GM19463 (cell line): ENCODE measurements around the gene LYST.
"Not testable (repeated sequence)": the region's sequence is repeated elsewhere in the genome, so short reads cannot be mapped to it uniquely, and the experiment has no call there.

Experiments used
- ATAC-seq: cut with Tn5 transposase; IDR thresholded peaks from one replicate; pipeline ENCODE4 v1.9.1; 2021; ENCODE audit warnings: mild to moderate bottlenecking, moderate library complexity; ENCODE audit not compliant: unreplicated experiment

The LYST gene, protein sequence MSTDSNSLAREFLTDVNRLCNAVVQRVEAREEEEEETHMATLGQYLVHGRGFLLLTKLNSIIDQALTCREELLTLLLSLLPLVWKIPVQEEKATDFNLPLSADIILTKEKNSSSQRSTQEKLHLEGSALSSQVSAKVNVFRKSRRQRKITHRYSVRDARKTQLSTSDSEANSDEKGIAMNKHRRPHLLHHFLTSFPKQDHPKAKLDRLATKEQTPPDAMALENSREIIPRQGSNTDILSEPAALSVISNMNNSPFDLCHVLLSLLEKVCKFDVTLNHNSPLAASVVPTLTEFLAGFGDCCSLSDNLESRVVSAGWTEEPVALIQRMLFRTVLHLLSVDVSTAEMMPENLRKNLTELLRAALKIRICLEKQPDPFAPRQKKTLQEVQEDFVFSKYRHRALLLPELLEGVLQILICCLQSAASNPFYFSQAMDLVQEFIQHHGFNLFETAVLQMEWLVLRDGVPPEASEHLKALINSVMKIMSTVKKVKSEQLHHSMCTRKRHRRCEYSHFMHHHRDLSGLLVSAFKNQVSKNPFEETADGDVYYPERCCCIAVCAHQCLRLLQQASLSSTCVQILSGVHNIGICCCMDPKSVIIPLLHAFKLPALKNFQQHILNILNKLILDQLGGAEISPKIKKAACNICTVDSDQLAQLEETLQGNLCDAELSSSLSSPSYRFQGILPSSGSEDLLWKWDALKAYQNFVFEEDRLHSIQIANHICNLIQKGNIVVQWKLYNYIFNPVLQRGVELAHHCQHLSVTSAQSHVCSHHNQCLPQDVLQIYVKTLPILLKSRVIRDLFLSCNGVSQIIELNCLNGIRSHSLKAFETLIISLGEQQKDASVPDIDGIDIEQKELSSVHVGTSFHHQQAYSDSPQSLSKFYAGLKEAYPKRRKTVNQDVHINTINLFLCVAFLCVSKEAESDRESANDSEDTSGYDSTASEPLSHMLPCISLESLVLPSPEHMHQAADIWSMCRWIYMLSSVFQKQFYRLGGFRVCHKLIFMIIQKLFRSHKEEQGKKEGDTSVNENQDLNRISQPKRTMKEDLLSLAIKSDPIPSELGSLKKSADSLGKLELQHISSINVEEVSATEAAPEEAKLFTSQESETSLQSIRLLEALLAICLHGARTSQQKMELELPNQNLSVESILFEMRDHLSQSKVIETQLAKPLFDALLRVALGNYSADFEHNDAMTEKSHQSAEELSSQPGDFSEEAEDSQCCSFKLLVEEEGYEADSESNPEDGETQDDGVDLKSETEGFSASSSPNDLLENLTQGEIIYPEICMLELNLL (N-terminal part only)

DNA sequence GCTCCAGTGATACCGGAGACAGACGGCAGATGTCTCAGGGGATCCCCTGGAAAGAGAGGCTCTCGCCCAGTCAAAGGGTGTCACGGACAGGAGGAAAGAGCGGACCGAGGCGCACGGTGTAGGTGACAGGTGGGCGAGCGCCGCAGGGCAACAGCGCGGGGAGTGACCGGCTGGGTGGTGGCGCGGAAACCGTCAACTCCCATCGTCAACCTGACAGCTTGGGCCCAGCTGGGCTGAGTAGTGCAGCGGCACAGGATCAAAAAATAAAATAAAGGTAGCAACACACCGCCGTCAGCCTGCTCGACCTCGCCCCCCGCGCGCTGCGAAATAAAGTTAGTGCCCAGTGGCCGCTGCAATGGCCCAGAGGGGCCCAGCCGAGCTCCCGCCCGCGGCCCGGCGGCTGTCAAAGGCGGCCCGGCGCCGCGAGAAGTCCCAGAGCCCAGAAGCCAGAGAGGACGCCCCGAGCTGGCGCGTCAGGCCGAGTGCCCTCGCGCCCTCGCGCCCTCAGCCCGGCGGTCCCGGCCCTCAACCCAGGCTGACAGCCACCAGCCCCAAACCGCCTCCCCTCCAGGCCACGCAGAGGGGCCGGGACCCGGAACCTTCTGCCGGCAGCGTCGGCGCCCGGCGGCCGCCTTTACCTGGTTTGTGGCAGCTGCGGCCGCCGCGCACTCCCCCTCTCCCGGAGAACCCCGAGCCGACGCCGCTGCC lies at the start of gene LYST:
TSS of gene LYST (minus strand) at position 702 of the 708 bp plus-strand sequence. CDS start 36,489 bp downstream, outside the sequence.
- peak; percentile 48 for ATAC-seq

DNA sequence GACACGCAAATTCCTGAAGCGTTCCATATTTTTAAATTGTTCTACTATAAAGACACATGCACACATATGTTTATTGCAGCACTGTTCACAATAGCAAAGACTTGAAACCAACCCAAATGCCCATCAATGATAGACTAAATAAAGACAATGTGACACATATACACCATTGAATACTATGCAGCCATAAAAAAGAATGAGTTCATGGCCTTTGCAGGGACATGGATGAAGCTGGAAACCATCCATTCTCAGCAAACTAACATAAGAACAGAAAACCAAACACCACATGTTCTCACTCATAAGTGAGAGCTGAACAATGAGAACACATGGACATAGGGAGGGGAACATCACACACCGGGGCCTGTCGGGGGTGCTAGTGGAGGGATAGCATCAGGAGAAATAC lies 48.8 kb upstream of the LYST start:
- ATAC-seq, result not testable (repeated sequence)

DNA sequence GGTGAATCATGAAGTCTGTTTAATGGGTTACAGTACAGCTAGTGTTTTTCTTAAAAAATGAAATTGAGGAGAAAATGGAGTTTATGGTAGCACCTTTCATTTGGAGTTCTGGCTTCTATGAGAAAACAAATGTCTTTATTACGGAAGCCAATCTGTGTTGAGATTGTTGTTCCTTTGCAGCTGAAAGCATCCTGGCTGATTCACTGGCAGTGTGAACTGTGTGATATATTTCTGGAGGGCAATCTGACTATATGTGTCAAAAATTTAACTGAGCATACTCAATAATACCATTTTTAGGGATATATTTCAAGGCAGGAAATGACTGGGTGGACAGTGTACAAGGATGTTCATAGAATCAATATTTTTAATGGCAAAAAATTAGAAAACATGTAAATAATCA lies 46.6 kb upstream of the LYST start:
- ATAC-seq, result no peak

DNA sequence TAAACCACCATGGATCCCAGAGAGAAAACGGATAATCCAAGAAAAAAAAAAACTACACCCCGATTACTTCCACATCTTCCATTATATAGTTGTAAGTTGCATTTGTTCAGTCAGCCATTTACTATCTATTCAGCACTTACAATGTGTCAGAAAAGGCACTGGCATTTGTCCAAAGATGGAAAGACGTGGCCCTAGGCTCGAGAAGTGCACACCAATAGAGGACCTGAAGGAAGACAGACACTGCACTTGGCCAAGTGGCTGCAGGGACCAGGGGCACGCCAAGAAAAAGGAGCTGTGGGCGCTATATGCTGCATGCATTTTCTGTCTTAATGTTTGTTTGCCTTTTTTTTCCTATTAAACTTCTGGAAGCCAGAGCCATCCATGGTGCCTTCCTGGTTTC lies 45.2 kb upstream of the LYST start:
- ATAC-seq, result no peak

DNA sequence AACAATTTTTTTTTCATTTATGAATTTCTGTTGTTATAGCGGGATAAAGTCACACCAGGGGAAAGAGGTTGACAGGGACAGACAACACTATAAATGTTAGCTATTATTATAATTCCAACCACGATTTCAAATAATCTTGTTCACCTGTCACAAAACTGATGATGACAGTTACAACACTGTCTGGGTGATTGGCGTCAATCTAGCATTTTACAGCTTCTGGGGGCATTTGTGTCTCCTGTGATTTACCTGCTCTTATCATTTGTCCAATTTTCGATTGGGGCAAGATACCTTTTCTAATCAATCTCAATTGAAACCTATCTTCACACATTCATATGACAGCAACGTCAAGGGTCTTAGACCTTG lies 44.6 kb upstream of the LYST start:
- no peak for ATAC-seq

DNA sequence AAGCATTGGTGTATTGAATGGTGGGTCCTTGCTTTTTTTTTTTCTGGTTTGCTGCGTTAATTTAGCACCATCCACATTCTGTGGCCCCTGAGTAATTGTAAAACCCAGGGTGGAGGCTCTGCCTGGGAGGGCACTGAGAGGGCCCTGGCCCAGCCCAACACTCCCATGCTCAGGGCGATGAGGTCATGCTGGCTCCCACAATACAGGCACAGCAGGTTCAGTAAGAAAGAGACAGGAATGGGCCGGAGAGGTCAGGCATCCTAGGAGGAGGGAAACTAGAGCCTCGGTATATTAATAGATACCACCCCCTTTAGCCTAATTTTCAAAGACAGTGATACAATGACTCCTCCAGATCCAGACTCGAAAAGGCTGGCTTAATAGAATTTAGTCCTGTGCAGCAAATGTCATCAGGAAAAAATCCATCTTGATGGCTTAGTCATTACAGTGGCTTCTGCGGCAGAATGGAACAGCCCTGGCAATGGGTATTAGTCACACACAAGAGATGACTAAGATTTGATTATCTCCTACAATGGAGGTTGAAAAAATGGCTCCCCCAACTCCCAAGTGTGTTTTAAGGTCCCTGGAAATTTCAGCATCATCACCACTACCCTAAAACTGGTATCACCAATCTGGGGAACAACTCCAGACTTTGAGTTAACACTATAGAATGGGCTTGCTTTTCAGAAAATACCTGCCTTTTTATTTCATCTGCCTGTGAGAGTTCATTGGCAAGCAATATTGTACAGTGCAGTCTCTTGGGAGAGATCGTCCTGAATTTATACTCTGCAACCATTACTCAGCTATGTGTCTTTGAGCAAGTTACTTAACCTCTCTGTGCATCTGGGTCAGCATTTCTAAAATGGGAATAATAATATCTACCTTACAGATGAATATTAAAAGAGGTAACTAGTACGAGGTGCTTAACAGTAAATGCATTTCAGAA lies 43.9 kb upstream of the LYST start:
- peak; percentile 60 for ATAC-seq

DNA sequence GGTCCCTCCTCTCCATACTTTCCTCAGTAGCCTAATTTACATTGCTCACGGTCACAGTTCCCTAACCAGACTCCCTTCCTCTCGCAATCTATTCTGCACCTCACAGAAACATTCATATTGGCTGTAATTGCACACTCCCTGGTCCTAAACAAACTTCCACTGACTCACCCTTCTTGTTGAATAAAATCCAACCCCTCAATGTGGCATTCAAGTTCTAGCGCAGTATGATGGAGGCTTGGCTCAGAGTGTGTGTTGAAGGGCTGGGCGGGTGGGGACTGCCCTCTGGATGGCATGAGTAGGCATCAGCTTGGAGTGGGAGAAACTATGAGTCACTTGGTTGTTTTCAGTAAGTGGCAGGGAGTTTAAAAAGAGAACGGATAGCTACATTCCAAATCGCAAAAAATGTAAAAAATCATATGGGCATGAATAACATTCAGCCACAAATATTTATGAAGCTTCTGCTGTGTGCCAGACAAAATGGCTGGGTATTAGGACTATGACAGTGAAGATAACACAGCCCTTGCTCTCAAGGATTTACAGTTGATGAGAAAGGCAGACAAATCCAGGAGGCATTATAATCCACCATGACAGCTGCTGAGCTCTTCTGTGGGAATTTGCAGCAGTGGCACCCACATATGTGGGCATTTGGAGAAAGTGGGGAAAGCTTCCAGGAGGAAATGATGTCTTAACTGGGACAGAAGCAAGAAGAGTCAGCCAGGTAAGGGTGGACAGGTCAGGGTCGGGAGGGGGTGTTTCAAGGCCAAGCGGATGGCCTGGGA lies 42.2 kb upstream of the LYST start:
- no peak for ATAC-seq

DNA sequence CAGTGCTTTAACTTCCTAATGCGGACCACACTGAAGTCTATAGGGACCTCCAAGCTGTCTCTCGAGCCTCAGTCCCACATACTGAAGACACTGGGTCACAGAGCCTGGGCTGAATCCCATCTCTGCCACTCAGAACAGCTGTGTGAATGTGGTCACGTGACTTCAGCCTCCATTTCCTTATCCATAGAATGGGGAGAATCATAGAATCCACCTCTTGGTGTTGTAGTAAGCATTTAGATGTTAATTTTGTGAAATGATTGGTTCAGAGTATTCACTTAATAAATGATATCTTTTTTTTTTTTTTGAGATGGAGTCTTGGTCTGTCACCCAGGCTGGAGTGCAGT lies 41.2 kb upstream of the LYST start:
- no peak for ATAC-seq

DNA sequence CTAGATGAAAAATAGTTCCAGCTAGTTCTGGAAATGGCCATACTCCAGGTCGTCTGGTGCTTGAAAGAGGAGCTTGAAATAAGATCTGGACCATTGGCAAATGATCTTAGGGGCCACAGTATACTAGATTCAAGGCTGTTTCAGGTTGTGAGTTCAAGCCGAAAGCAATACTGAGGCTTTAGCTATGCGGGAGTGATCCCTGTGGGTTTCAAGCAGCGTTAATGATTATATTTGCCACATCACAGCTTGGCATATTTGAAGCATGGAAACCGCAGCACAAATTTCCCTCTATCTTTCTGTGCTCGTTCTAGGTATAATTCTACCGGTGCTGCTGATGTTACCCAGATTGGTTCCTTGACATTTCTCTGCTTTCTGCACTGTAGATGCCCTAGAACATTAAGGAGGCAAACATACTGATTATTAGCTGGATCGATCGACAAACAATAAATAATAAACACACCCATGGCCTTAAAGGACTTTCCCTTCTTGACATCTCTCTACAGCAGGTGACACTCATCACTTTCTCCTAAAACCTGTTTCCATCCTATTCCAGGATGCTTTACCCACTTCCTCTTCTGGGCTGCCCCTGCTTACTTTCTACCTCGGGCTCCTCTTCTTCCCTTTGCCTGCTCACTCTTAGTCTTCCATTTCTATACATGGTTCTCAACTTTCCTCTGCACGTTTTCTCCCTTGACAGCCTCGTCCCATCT lies 40.6 kb upstream of the LYST start:
- no peak for ATAC-seq

DNA sequence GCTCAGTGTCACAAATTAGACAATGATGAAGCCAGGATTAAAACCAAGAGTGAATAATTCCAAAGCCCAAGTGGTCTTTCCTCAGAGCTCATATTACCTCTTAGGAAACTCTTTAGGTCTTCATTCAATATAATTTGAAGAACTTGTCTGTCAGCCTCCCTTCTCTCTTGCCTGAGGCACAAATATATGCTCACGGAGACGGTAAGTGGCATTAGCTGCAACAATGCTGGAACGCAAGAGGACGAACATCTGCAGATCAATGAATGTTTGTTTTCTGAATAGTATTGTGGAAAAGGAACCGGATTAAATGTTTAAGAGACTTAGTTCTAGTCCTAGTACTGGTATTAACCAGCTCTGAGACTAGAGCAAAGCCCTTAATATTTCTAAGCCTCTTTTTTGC lies 39.7 kb upstream of the LYST start:
- no peak for ATAC-seq

DNA sequence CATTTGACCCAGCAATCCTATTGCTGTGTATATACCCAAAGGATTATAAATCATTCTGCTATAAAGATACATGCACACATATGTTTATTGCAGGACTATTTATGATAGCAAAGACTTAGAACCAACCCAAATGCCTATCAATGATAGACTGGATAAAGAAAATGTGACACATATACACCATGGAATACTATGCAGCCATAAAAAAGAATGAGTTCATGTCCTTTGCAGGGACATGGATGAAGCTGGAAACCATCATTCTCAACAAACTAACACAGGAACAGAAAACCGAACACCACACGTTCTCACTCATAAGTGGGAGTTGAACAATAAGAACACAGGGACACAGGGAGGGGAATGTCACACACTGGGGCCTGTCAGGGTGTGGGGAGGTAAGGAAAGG lies 37.1 kb upstream of the LYST start:
- not testable (repeated sequence) for ATAC-seq

DNA sequence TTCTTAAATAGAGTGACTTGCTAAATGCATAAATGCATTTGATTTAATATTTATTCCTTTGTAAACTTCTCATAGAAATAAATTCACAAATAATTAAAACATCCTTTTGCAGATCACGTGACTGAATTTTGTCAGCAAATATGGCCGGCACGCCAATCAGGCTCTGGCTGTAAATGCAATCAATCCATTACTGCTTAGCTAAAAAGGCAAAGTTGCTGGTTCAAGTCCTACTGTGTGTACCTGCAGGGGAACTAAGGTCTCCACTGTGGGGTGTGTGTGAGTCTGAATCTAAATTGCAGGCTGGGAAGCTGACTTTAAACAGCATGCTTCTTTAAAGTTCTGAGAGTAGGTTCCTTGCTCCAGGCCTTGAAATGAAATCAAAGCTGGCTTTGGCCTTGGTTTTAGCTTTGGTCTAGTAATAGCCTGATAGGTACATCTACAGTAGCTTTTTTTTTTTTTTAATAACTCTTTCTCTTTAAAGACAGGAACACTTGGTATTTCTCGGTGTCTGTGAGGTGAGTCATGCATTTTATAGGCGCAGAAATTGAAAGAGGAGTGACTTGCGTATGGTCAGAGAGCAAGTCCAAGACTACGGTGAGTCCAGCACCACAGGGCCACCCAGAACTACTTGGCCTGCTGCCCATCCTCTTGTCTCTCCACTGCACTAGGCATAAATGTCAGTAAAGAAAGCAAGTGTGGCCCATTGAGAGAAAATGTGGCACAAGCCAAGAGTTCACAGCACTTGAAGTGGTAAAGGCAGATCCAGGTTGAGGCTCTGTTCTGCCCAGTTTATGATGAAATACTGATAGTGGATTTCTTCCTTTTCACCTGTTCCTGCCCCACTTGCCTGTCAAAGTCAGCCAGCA lies 36.2 kb upstream of the LYST start:
- no peak for ATAC-seq

DNA sequence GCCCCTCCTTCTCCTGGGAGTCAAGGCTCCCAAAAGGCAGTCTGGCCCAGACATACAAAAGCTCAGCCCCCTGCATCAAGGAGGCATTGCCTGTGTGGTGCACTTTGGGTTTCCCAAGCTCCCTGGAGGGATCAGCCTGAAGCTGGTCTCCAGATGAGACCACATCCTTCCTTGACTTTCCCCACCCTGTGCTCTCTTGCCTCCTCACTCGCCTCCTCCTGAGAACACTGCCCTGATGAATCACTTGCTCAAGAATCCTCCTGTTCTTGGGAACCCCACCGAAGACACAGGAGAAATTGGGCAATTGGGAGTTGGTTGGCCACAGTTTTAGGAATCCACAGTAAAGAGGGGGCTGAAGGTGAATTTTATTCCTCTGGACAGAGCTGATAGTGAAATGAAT lies 34.8 kb upstream of the LYST start:
- no peak for ATAC-seq

DNA sequence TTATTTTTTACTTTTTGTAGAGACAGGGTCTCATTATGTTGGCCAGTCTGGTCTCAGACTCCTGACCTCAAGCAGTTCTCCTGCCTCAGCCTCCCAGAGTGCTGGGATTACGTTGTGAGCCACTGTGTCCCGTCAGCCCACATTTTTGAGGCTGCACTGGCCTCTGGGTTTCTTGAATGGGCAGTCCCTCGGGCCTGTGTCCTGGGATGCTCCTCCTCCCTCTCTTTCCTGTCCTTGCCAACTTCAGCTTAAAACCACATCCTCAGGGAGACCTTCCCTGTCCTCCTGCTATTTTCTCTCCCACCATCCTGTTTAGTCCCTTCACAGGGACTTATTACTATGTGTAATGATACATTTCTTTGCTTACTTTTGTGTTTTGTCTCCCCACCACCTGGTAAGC lies 31.4 kb upstream of the LYST start:
- no peak for ATAC-seq

DNA sequence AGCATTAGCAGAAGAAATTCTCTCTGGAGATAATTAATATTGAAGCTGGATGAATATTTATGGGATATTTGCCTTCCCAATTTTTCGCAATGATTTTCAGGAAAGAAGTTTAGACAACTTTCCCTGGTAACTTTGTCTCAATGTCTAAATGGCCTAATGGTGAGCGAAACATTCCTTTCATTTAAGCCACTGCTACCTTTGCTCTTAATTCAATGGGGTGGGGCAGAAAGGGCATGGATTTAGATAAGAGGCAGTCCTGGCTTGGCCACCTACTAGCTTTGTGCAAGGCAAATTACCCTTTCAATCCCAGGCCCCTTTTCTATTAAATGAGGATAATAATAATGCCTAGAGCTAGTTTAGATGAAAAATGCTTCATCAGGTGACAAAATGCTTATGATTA lies 27.1 kb upstream of the LYST start:
- no peak for ATAC-seq

DNA sequence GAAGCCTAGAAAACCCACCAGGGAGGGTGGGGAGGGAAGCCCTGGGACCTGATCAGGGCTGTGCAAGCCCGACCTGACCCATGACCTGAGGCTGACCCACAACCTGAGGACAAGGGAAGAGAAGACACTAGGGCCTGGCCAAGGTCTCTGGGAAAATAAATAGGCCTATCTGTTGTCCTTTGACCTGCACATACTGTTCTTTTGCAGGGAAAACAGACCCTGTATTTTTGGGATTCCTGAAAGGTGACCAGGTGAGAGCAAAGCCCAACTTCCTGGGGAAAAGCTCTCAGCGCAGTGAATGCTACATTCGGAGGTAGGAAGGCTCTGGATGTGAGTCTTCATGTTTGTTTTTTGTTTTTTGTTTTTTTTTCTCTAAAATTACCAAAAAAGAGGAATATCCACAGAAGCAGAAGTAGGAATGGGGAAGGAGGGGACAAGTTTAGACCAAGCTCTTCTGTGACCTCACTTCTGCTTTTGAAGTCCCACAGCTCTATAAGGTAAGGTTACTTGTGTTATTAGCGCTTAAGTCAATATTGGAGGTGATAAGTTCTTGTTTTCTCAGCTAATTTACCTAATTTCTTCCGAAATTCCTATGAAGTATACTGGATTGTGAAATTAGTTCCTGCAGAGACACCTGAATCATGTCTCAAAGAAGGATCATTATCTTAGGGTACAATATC lies 26.2 kb upstream of the LYST start:
- no peak for ATAC-seq

DNA sequence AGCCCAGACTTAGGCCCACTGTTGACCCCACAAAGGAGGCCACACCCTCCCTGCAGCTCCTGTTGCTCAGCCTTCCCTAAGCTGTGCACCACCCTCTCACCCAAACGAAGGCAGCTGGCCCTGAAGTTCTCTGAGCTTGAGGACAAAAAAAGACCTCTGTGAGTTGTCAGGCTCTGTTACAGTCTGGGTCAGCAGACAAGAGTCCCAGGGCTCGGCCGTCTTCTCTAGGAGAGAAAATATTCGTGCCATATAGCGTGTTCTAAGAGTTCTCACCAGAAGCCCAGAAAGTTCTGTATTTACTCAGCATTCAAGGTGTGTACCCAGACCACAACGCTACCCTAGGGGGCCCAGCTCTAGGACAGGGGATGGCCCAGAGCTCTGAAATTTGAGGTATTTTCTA lies 25.5 kb upstream of the LYST start:
- peak; percentile 43 for ATAC-seq
